ENCODE results near the gene GLYR1. TPM values are rescaled to one million over a fixed set of nuclear protein-coding genes. Genes with fewer than 3 reads are reported as not detected.

Gene GLYR1
- total RNA-seq, 1 experiment from 2014 or later: 30.6 TPM

DNA sequence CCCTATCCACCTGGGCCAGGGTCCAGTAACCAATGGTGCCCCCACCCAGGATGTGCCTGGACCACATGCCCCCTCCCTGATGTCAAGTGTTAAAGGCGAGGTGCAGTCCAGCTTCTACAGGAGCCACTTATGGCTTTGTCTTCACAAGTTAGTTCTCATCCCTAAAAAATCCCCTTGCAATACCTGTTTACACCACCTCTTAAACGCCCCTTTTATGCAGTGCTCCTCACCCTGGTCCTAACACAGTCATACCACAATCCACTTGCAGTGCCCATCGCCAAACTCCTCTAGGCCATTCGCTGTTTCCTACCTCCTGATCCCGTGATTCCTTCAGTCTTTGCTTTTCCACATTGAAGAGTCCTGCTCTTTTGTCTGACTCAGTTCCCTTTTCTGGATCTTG lies 7.1 kb downstream of the GLYR1 start:
- ChIA-PET POLR2A (ENCODE audit: unreplicated experiment) (no interaction called here), CTCF (no interaction called here)
- ATAC-seq: no peak
- no peak overlapping the region for H2AFZ ChIP-seq (ENCODE audit: low read length)
- intact Hi-C loops (cut with micrococcal nuclease): no loop called here
- H3K79me2 ChIP-seq (ENCODE audit: low read length): peaks cover 13% of the 10 kb centered on the region
- no peak overlapping the region for H3K27ac ChIP-seq (ENCODE audit: low read length)
- H3K36me3 ChIP-seq (ENCODE audit: low read depth, low read length): peaks cover 29% of the 10 kb centered on the region; the same call in 1 of the 2 replicates
- TF ChIP-seq EZH2 (IDR thresholded peaks at IDR 0.05; ENCODE audit: low read length, unreplicated experiment) (no peak), EZH2phosphoT487 (IDR thresholded peaks at IDR 0.05; ENCODE audit: borderline replicate concordance, low read length) (no peak)
- TF ChIP-seq, protein P1, sequence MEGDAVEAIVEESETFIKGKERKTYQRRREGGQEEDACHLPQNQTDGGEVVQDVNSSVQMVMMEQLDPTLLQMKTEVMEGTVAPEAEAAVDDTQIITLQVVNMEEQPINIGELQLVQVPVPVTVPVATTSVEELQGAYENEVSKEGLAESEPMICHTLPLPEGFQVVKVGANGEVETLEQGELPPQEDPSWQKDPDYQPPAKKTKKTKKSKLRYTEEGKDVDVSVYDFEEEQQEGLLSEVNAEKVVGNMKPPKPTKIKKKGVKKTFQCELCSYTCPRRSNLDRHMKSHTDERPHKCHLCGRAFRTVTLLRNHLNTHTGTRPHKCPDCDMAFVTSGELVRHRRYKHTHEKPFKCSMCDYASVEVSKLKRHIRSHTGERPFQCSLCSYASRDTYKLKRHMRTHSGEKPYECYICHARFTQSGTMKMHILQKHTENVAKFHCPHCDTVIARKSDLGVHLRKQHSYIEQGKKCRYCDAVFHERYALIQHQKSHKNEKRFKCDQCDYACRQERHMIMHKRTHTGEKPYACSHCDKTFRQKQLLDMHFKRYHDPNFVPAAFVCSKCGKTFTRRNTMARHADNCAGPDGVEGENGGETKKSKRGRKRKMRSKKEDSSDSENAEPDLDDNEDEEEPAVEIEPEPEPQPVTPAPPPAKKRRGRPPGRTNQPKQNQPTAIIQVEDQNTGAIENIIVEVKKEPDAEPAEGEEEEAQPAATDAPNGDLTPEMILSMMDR (conservative IDR thresholded peaks at IDR 0.05; ENCODE audit: low read depth, low read length): no peak
- no peak overlapping the region for H3K4me3 ChIP-seq (ENCODE audit: low read length)
- H3K27me3 ChIP-seq (ENCODE audit: low read length): no peaks in the 10 kb centered on the region
- no TSS peak for BruUV-seq (replicated peaks)
- H4K20me1 ChIP-seq (ENCODE audit: low read length): peaks cover 7% of the 10 kb centered on the region; the same call in 1 of the 2 replicates
- H3K9me3 ChIP-seq (ENCODE audit: low read length): no peaks in the 10 kb centered on the region
- no peak for DNase-seq
- H3K9ac ChIP-seq (ENCODE audit: low read length): no peak overlapping the region
- no peaks in the 10 kb centered on the region for H3K4me1 ChIP-seq (ENCODE audit: insufficient read depth, low read length)
- no peak overlapping the region for H3K4me2 ChIP-seq (ENCODE audit: low read length)
- H3F3A ChIP-seq (ENCODE audit: low read length, unreplicated experiment): no peaks in the 10 kb centered on the region
- H3K9me2 ChIP-seq (replicated peaks; ENCODE audit: low read length): no peaks in the 10 kb centered on the region

DNA sequence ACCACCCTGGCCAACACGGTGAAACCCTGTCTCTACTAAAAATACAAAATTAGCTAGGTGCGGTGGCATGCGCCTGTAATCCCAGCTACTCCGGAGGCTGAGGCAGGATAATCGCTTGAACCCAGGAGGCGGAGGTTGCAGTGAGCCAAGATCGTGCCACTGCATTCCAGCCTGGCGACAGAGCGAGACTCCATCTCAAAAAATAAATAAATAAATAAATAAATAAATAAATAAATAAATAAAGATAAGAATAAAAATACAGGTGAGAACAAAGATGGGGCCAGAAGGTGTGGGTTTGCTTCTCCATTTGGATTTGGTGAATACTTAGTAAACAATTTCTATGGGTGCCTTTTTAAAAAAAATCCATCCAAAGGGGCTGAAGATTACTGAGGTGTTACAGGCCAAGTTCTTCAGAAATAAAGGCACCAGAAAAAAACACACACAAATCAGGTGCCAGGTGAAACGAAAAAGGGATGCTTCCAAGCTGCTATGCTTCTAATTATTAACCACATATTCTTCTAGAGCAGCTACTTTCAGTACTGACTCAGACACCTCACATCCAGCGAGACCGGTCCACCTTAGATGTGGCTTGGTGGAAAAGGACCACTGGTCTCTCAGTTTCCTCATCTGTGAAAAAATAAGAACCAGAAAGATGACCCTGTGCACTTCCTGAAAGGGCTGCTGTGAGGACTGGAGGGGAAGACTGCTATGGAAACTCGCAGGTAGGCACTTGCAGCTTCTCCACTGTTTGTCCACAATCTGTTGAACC lies 9.2 kb downstream of the GLYR1 start:
- ChIA-PET POLR2A (ENCODE audit: unreplicated experiment) (no interaction called here), CTCF (no interaction called here)
- H3K9me2 ChIP-seq (replicated peaks; ENCODE audit: low read length): no peaks in the 10 kb centered on the region
- TF ChIP-seq, protein P1 (conservative IDR thresholded peaks at IDR 0.05; ENCODE audit: low read depth, low read length): no peak
- TF ChIP-seq EZH2 (IDR thresholded peaks at IDR 0.05; ENCODE audit: low read length, unreplicated experiment): no peak
- no peak for TF ChIP-seq EZH2phosphoT487 (IDR thresholded peaks at IDR 0.05; ENCODE audit: borderline replicate concordance, low read length)
- no peaks in the 10 kb centered on the region for H3K27me3 ChIP-seq (ENCODE audit: low read length)
- no peak overlapping the region for H3K27ac ChIP-seq (ENCODE audit: low read length)
- H3F3A ChIP-seq (ENCODE audit: low read length, unreplicated experiment): no peaks in the 10 kb centered on the region
- H3K36me3 ChIP-seq (ENCODE audit: low read depth, low read length): peaks cover 18% of the 10 kb centered on the region; the same call in 1 of the 2 replicates
- no peaks in the 10 kb centered on the region for H4K20me1 ChIP-seq (ENCODE audit: low read length)
- H3K4me2 ChIP-seq (ENCODE audit: low read length): no peak overlapping the region
- no peak for ATAC-seq
- intact Hi-C loops (cut with micrococcal nuclease): no loop called here
- H3K9ac ChIP-seq (ENCODE audit: low read length): no peak overlapping the region
- no peak overlapping the region for H3K4me3 ChIP-seq (ENCODE audit: low read length)
- no peak overlapping the region for H2AFZ ChIP-seq (ENCODE audit: low read length)
- H3K9me3 ChIP-seq (ENCODE audit: low read length): no peaks in the 10 kb centered on the region
- BruUV-seq (replicated peaks): no TSS peak
- no peaks in the 10 kb centered on the region for H3K4me1 ChIP-seq (ENCODE audit: insufficient read depth, low read length)
- 0 out of 2 replicates have a peak, but pooled peaks cover 9% of the 10 kb centered on the region for H3K79me2 ChIP-seq (ENCODE audit: low read length)
- no peak for DNase-seq

DNA sequence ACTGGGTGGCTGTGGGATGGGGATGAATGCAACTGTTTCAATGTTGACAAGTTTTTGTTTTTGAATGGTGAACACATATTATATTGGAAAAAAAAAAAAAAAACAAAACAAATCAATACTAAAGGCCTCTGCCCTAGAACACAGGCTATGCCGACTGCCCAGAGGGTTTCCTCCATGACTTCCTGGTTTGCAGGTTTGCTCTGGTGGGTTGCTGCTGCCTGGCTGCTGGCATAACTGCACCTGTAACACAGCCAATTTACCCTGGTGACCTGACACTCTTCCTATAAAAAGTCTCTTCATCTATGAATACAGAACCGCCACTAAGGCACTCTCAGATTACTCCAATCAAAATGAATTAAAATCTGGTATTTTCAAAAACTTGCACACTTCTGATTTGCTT lies 10.4 kb downstream of the GLYR1 start:
- Histone ChIP-seq H3K4me3 (ENCODE audit: low read length) (no peak overlapping the region), H3K4me2 (ENCODE audit: low read length) (no peak overlapping the region), H3K36me3 (ENCODE audit: low read depth, low read length) (peaks cover 18% of the 10 kb centered on the region; the same call in 1 of the 2 replicates), H3K9ac (ENCODE audit: low read length) (no peak overlapping the region), H2AFZ (ENCODE audit: low read length) (no peak overlapping the region), H4K20me1 (ENCODE audit: low read length) (no peaks in the 10 kb centered on the region), H3F3A (ENCODE audit: low read length, unreplicated experiment) (no peaks in the 10 kb centered on the region), H3K4me1 (ENCODE audit: insufficient read depth, low read length) (no peaks in the 10 kb centered on the region), H3K79me2 (ENCODE audit: low read length) (0 out of 2 replicates have a peak, but pooled peaks cover 9% of the 10 kb centered on the region), H3K27ac (ENCODE audit: low read length) (no peak overlapping the region), H3K9me2 (replicated peaks; ENCODE audit: low read length) (no peaks in the 10 kb centered on the region), H3K9me3 (ENCODE audit: low read length) (no peaks in the 10 kb centered on the region), H3K27me3 (ENCODE audit: low read length) (no peaks in the 10 kb centered on the region)
- ChIA-PET POLR2A (ENCODE audit: unreplicated experiment) (no interaction called here), CTCF (no interaction called here)
- TF ChIP-seq EZH2phosphoT487 (IDR thresholded peaks at IDR 0.05; ENCODE audit: borderline replicate concordance, low read length) (no peak), EZH2 (IDR thresholded peaks at IDR 0.05; ENCODE audit: low read length, unreplicated experiment) (no peak)
- TF ChIP-seq, protein P1 (conservative IDR thresholded peaks at IDR 0.05; ENCODE audit: low read depth, low read length): no peak
- no peak for ATAC-seq
- intact Hi-C loops (cut with micrococcal nuclease): no loop called here
- DNase-seq: no peak
- BruUV-seq (replicated peaks): no TSS peak

All from PC-3 (cell line).